SK-N-SH treated with all-trans-retinoic acid at 6 μM for 48 hours (cell line): Measurements from ENCODE around the gene PAIP1.

Source experiments
- ATAC-seq: fragments of 200-7000 bp; cut with Tn5 transposase; 3 replicates; pipeline ENCODE4 v1.9.1; 2020; ENCODE audit warnings: mild to moderate bottlenecking, moderate library complexity
- ARNTL ChIP-seq: fragments of 450-650 bp; formaldehyde crosslinking; IDR thresholded peaks from 2 replicates; pipeline ENCODE4 v1.5.0; 2020; ENCODE audit warnings: low read depth, mild to moderate bottlenecking, moderate library complexity, borderline replicate concordance
- BACH2 ChIP-seq: fragments of 250-450 bp; sonication (Bioruptor Pico); IDR thresholded peaks from 2 replicates; pipeline ENCODE4 v1.9.0; 2021; ENCODE audit warnings: mild to moderate bottlenecking, borderline replicate concordance
- GLIS3 ChIP-seq: fragments of 250-450 bp; sonication (Bioruptor Pico); IDR thresholded peaks from 2 replicates; pipeline ENCODE4 v1.5.0; 2020; ENCODE audit warnings: mild to moderate bottlenecking, moderate library complexity
- ISL1 ChIP-seq: fragments of 250-450 bp; sonication (Bioruptor Pico); IDR thresholded peaks from 2 replicates; pipeline ENCODE4 v2.1.2; 2022; ENCODE audit warnings: mild to moderate bottlenecking, moderate library complexity
- RARB ChIP-seq: fragments of 250-450 bp; sonication (Bioruptor Pico); IDR thresholded peaks from 2 replicates; pipeline ENCODE4 v1.8.0; 2021; ENCODE audit warnings: mild to moderate bottlenecking, moderate library complexity
- SNAI2 ChIP-seq: fragments of 250-450 bp; sonication (Bioruptor Pico); IDR thresholded peaks from 2 replicates; pipeline ENCODE4 v1.5.0; 2020; ENCODE audit warnings: mild to moderate bottlenecking, moderate library complexity
- TCF4 ChIP-seq: fragments of 250-450 bp; sonication (Bioruptor Pico); IDR thresholded peaks from 2 replicates; pipeline ENCODE4 v1.8.0; 2021; ENCODE audit warnings: mild to moderate bottlenecking, moderate library complexity, borderline replicate concordance
- ZC3H10 ChIP-seq: fragments of 250-450 bp; sonication (Bioruptor Pico); IDR thresholded peaks from 2 replicates; pipeline ENCODE4 v1.5.1; 2021; ENCODE audit warnings: mild to moderate bottlenecking, moderate library complexity
- ZFP3 ChIP-seq: fragments of 250-450 bp; sonication (Bioruptor Pico); IDR thresholded peaks from 2 replicates; pipeline ENCODE4 v1.5.0; 2020; ENCODE audit warnings: mild to moderate bottlenecking, moderate library complexity
- ZNF70 ChIP-seq: fragments of 450-650 bp; formaldehyde crosslinking; IDR thresholded peaks from 2 replicates; pipeline ENCODE4 v1.5.0; 2020; ENCODE audit warnings: mild to moderate bottlenecking, moderate library complexity
- ZNF8 ChIP-seq: fragments of 450-650 bp; formaldehyde crosslinking; IDR thresholded peaks from 2 replicates; pipeline ENCODE4 v1.5.0; 2020; ENCODE audit warnings: mild to moderate bottlenecking, moderate library complexity
- TF ChIP-seq, protein P1 (sequence below): fragments of 250-450 bp; sonication (Bioruptor Pico); IDR thresholded peaks from 2 replicates; pipeline ENCODE4 v1.5.0; 2020; ENCODE audit warnings: mild to moderate bottlenecking, moderate library complexity
- TF ChIP-seq, protein P2 (sequence below): fragments of 250-450 bp; sonication (Bioruptor Pico); IDR thresholded peaks from 2 replicates; pipeline ENCODE4 v1.5.1; 2021; ENCODE audit warnings: mild to moderate bottlenecking, moderate library complexity

PAIP1 gene

DNA sequence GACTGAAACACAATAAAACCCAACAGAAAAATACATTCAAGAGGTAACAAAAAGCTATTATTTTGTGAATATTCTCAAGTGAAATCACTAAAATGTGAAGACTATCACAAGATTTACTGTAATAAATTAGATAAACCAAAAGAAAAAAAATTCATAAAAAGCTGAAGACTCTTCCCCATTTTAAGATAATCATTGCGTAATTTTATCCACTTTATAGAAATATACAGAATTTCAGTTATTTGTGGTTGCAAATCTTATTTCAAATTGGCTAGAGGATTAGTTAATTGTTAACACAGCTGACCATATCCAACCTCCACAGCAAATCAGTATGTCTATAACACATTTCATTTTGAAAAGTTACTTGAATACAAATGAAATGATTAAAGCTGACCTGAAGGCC is 65.6 kb downstream of the PAIP1 start (continued):
- TF ChIP-seq, protein P1, sequence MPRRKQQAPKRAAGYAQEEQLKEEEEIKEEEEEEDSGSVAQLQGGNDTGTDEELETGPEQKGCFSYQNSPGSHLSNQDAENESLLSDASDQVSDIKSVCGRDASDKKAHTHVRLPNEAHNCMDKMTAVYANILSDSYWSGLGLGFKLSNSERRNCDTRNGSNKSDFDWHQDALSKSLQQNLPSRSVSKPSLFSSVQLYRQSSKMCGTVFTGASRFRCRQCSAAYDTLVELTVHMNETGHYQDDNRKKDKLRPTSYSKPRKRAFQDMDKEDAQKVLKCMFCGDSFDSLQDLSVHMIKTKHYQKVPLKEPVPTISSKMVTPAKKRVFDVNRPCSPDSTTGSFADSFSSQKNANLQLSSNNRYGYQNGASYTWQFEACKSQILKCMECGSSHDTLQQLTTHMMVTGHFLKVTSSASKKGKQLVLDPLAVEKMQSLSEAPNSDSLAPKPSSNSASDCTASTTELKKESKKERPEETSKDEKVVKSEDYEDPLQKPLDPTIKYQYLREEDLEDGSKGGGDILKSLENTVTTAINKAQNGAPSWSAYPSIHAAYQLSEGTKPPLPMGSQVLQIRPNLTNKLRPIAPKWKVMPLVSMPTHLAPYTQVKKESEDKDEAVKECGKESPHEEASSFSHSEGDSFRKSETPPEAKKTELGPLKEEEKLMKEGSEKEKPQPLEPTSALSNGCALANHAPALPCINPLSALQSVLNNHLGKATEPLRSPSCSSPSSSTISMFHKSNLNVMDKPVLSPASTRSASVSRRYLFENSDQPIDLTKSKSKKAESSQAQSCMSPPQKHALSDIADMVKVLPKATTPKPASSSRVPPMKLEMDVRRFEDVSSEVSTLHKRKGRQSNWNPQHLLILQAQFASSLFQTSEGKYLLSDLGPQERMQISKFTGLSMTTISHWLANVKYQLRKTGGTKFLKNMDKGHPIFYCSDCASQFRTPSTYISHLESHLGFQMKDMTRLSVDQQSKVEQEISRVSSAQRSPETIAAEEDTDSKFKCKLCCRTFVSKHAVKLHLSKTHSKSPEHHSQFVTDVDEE (CRISPR knock-in tag) = no peak
- TF ChIP-seq ZNF8 (CRISPR knock-in tag) = no peak
- TF ChIP-seq TCF4 (CRISPR knock-in tag) = no peak
- TF ChIP-seq SNAI2 (CRISPR knock-in tag) = no peak

DNA sequence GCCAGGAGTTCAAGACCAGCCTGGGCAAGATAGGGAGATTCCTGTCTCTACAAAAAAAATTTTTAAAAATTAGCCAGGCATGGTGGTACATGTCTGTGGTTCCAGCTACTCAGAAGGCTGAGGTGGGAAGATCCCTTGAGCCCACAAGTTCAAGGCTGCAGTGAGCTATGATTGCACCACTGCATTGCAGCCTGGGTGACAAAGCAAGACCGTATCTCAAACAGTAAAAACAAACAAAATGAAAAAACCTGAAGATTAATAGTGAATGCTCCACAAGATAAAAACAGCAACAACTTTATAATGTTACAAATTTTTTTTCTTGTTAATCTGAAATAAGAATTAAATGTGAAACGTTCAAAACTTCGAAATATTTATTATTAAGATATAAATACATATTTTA is 70.5 kb downstream of the PAIP1 start:
- TF ChIP-seq BACH2 (CRISPR knock-in tag) (no peak), ZC3H10 (CRISPR knock-in tag) (no peak), ZNF70 (CRISPR knock-in tag) (no peak), GLIS3 (no peak), ZFP3 (CRISPR knock-in tag) (no peak)
- TF ChIP-seq, protein P2, sequence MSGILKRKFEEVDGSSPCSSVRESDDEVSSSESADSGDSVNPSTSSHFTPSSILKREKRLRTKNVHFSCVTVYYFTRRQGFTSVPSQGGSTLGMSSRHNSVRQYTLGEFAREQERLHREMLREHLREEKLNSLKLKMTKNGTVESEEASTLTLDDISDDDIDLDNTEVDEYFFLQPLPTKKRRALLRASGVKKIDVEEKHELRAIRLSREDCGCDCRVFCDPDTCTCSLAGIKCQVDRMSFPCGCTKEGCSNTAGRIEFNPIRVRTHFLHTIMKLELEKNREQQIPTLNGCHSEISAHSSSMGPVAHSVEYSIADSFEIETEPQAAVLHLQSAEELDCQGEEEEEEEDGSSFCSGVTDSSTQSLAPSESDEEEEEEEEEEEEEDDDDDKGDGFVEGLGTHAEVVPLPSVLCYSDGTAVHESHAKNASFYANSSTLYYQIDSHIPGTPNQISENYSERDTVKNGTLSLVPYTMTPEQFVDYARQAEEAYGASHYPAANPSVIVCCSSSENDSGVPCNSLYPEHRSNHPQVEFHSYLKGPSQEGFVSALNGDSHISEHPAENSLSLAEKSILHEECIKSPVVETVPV = no peak
- no peak for ATAC-seq

DNA sequence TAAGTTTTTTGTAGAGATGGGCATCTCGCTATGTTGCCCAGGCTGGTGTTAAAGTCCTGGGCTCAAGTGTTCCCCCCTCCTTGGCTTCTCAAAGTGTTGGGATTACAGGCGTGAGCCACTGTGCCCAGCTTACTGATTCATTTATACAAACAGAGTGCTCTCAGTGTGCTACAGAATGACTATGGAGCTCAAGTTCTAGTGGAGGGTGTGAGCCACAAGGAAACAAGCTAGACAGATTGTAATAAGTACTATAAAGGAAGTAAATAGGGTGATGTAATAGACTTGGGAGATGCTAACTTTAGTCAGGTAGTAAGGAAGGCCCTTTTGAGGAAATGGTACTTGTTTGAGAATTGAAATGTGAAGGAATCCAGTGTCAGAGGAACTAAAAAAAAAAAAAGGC is 71.5 kb downstream of the PAIP1 start:
- no peak for ATAC-seq
- TF ChIP-seq TCF4 (CRISPR knock-in tag) = no peak
- TF ChIP-seq, all 23 proteins: peak for 0

DNA sequence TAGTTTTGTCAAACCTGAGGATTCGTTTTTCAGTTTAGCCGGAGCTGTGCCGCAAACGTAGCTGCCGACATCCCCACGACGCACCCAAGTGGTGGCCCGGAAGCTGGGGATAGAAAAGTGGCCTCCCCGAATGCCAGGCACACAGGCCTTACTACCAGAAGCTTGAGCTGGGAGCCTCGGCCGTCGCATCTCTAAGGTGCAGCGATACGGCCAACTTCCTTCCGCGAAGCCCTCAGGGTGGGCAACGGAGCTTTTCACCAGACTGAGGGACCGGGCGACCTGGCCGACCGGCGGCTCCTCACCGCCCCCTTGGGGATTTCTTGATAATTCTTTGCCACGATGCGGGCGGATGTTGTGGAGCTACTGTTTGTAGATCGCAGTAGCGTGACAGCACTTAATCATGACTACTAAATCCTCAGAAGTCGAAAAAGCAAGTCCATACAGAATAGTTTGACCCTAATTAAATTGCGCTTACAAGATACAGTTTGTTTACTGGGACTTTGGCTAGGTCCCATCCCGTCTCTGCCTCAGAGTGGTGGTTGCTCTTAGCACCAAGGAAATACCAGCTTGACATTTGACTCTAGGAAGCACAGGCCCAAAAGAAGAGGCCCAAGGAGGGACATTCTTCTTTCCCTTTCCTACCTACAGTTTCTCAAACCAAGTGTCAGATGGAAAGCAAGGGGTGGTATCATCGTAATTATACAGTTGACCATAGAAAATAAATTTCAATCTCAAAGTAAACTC is 72.6 kb downstream of the PAIP1 start:
- TF ChIP-seq, protein P1 (CRISPR knock-in tag) = 0 out of 2 replicates have a peak, but pooled peaks have one; percentile 29
- TF ChIP-seq GLIS3 (0 out of 2 replicates have a peak, but pooled peaks have one; percentile 22), ARNTL (no peak)
- peak; percentile 85 for ATAC-seq

DNA sequence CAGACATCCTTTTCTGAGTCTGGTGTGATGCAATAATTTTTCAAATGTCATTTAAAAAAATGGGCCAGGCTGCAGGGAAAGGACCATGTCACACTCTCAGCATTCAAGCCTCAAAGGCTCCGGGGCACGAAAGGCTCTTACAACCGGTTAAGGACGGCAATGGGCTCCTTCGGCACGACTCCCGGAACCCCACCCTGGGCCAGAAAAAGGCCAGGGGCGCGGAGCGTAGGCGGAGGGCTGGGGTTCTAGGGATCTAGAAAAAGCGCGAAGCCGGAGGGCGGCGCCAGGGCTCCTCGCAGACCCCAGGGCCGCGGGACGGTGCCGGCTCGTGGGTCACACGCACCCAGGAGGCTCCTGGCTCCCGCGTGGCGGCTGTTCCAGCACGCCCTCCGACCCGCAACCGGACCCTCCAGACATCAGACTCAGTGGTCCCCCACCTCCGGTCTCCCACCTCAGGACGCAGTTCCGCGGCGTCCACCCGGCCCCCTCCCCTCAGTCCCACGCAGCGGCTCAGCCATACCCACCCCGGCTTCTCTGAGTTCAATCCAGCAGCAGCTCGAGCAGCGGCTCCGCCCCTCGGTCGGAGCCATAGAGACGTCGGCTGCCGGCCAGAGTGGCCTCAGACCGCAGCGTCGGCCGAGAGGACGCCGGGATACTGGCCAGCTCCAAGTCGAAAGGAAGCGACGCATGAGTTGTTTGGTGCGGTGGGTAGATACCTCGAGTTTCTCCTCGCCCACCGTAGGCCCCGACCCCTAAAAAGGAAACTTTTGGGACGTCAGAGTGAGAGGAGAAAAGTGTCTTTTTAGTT is 73.4 kb downstream of the PAIP1 start, which contains the start of gene TMEM267:
Gene TMEM267 (minus strand): TSS at position 568 of the 808 bp plus-strand sequence. CDS start 29,896 bp downstream, outside the sequence.
- peak; percentile 96 for ATAC-seq
- peak; percentile 12; the same call in 1 of the 2 replicates for TF ChIP-seq TCF4 (CRISPR knock-in tag)
- 0 out of 2 replicates have a peak, but pooled peaks have one; percentile 48 for TF ChIP-seq GLIS3
- no peak for TF ChIP-seq RARB (CRISPR knock-in tag)
- 0 out of 2 replicates have a peak, but pooled peaks have one; percentile 2 for TF ChIP-seq ISL1 (CRISPR knock-in tag)

DNA sequence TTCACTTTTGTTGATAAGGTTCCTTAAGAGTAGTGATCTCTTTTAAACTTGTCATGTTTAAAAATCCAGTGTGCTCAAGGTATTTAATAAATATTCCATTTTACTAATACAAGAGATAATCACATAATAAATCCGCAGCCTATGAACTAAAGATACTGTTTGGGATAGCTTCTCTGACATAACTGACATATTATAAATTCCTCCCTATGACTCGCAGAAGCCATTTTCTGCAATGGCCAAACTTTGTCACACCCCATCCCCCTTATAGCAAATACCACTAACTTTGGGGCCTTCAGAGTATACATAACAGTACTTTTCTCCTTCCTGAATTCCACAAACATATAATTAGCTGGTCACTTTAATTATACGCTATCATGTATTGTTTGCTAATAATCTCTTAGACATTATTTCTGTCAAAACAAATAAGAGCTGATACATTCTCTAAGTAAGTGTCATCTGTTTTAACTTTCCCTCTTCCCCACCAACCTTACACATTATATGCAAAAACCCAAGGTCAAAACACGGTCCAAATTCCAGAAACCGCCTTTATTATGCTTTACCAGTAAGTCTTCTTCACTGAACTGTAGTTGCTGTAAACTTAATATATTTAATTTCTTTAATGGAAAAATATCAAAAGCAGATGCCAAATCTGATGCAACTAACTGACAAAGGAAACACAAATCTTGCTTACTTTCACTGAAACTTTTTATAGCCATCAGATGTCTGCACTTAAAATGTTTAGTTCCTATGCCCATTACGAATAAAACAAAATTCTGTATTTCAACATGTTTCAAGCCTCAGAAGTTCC is 74.2 kb downstream of the PAIP1 start:
- ATAC-seq = no peak
- TF ChIP-seq TCF4 (CRISPR knock-in tag) (peak; percentile 31; the same call in 1 of the 2 replicates), ISL1 (CRISPR knock-in tag) (0 out of 2 replicates have a peak, but pooled peaks have one; percentile 10), ARNTL (no peak)
